ENCODE measurements around the gene CHRND. TPM values are rescaled to one million over a fixed set of nuclear protein-coding genes. Genes with fewer than 3 reads are reported as not detected.
"Not testable (repeated sequence)": the region's sequence is repeated elsewhere in the genome, so short reads cannot be mapped to it uniquely, and the experiment has no call there.

The CHRND gene
- total RNA-seq, 1 experiment from 2014 or later, result not detected

DNA sequence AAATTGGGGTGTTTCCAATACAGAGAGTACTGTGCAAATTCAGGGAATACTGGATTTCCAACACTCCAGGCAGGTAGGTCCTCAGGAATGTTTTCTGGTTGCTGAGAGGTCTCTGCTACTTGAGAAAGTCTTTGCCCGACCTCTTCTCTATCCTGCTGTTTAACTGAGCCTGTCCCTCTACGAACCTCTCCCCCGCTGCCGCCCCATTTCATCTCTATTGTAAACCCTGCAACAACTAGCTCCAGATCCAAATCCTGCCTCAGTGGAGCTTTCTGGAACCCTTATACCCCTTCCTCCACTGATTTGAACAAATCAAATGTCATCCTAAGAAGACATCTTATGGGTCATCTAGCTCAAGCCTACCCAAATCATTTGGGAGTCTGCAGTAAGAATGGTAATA, 25.8 kb downstream of the CHRND start:
- no peak for DNase-seq (ENCODE audit: low spot score)
- in situ Hi-C loops (cut with HindIII; ENCODE audit: low sequenced_read_pairs), result no loop called here

DNA sequence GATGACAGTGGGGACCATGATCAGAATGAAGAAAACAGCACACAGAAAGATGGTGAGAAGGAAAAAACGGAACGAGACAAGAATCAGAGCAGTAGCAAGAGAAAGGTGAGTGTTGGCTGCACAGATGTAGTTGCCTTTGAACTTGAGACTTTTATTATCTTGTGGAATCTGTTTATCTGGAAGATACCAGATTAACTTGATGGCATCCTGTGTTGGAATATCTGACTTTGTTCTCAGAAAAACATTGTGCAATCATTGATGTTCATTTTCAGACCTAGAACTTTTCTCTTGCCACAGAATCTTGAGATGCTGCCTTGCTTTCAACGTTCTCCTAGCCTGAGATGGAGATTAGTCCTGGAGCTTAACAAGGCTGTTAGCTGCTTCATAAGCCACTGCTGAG, 30.5 kb downstream of the CHRND start:
- in situ Hi-C loops (cut with HindIII; ENCODE audit: low sequenced_read_pairs), result no loop called here

GRCh38 chr2:232562515-232563151, 36.7 kb downstream of the CHRND start:
- DNase-seq (ENCODE audit: low spot score), result no peak
- in situ Hi-C loops (cut with HindIII; ENCODE audit: low sequenced_read_pairs), result no loop called here

More for the DNA sequence above, 30.5 kb downstream of the CHRND start:
- no peak for DNase-seq (ENCODE audit: low spot score)

GRCh38 chr2:232563580-232563979, 37.6 kb downstream of the CHRND start:
- in situ Hi-C loops (cut with HindIII; ENCODE audit: low sequenced_read_pairs), result no loop called here
- DNase-seq (ENCODE audit: low spot score), result no peak

DNA sequence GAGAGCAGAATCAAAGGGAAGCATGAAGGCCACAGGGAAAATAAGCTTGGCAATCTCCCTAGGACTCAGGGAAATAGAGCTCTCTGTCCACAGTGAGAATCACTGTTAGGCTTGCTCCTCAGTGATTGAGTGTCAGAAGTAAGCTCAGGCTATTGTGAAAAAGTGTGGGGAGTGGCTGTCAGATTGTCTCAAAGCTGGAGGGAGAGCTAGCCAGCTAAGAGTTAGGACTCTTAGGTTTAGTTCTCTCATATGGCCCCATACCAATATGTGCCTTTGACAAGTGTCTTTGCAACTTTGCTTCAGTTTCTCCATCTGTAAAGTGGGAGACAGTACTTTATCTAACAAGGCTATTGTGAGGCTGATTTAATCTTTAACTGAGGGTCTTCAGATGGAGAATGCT, 41.8 kb downstream of the CHRND start:
- in situ Hi-C loops (cut with HindIII; ENCODE audit: low sequenced_read_pairs), result no loop called here
- DNase-seq (ENCODE audit: low spot score), result no peak

DNA sequence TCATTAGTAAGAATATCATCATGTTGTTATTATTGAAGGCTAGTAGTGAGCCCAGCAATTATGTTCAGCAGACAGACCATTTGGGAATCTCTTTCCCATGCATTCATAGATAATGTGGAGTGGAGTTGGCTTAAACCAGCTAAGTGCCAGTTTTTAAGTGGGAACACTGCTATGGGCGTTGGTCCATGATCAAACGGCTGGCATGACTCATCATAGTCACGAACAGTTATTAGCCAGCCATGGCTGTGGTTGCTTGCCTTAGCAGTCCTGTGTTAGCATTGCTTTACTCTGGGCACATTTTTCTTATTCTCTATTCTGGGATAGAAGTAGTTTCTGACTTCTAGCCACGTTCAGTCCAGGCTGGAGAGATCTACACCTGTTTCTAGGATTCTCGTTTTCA, 42.2 kb downstream of the CHRND start:
- DNase-seq (ENCODE audit: low spot score), result no peak
- in situ Hi-C loops (cut with HindIII; ENCODE audit: low sequenced_read_pairs), result no loop called here

GRCh38 chr2:232569541-232569940, 43.6 kb downstream of the CHRND start:
- in situ Hi-C loops (cut with HindIII; ENCODE audit: low sequenced_read_pairs), result no loop called here
- no peak for DNase-seq (ENCODE audit: low spot score)

GRCh38 chr2:232570481-232570880, 44.5 kb downstream of the CHRND start:
- in situ Hi-C loops (cut with HindIII; ENCODE audit: low sequenced_read_pairs); DNase-seq (ENCODE audit: low spot score): not testable (repeated sequence)

GRCh38 chr2:232571026-232571474, 45.1 kb downstream of the CHRND start:
- DNase-seq (ENCODE audit: low spot score), result peak; percentile 25
- in situ Hi-C loops (cut with HindIII; ENCODE audit: low sequenced_read_pairs), result no loop called here

DNA sequence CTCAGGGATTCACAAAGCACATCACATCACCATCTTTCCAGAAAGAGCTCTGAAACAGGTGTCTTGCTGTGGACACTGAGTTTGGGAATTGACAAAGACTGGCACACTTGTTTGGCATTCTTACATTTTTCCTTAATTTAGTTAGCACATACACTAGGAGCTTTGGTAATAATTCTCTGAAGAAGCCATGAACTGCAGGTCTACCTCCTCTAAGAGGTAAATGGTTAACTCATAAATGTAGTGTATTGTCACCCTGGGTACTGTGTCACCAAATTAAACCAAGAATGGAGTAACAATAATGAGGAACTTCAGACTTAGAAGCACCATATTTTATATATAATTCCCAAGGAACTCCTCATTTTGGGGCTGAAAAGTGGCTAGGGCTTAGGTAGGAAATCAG, 47.1 kb downstream of the CHRND start:
- in situ Hi-C loops (cut with HindIII; ENCODE audit: low sequenced_read_pairs), result no loop called here
- DNase-seq (ENCODE audit: low spot score), result no peak

- in situ Hi-C loops (cut with HindIII; ENCODE audit: low sequenced_read_pairs), result no loop called here
- DNase-seq (ENCODE audit: low spot score), result no peak
These were observed 47.9 kb downstream of the CHRND start for GRCh38 chr2:232573771-232574435.

DNA sequence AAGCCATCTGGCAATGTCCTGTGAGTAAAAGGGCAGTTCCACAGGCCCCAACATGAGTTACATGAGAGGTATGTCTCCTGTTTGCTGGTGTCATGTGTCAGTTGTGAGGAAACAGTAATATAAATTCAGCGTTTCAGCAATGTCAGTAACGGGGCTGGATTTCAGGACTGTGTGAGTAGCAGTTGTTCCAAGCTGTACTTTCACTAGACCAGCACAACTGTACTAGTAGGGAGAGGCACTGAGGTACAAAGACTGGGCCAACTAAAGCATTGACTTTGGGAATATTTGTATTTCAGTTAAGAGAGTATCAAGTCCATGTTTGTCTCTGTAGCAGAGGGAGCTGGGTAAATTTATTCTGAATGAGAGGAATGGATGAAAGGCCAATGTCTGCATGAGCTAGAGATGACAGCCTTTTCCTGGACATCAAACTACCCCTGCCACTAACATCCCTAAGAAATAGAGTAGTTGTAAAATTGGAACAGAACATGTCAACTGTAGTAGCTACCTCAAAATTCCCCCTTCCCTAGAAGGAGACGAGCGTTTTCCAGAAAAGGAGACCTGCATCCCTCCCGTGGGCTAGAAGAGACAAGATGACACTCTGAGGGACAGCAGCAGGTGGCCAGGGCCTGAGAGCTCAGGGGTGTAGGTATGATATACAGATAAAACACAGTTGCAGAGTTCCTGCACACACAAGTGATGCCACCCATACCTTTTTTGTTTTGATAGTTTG, 48.9 kb downstream of the CHRND start:
- in situ Hi-C loops (cut with HindIII; ENCODE audit: low sequenced_read_pairs), result no loop called here
- no peak for DNase-seq (ENCODE audit: low spot score)

- DNase-seq (ENCODE audit: low spot score), result no peak
- in situ Hi-C loops (cut with HindIII; ENCODE audit: low sequenced_read_pairs), result no loop called here
These were observed 49.4 kb downstream of the CHRND start for GRCh38 chr2:232575404-232575746.

DNA sequence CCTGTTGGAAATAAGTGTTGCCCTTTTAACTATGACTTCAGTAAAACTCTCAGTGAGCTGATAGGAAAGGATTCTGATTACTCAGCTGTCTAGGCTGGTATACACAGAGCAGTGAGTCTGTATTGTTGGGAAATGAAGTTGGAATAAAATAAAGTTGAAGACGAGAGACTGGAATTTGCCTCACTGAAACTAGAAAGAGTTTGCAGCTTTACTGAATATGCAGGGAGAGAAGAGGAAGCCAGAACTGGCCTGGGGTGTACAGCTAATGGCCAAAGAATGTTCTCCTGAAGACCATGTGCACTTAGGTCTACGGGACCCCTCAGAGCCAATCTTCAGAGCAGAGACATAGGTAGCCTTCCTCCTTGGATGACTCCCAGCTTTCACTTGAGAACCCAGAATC, 51.0 kb downstream of the CHRND start:
- no peak for DNase-seq (ENCODE audit: low spot score)
- in situ Hi-C loops (cut with HindIII; ENCODE audit: low sequenced_read_pairs), result no loop called here

GRCh38 chr2:232577841-232578240, 51.9 kb downstream of the CHRND start:
- in situ Hi-C loops (cut with HindIII; ENCODE audit: low sequenced_read_pairs), result no loop called here
- DNase-seq (ENCODE audit: low spot score), result no peak

GRCh38 chr2:232578626-232579025, 52.7 kb downstream of the CHRND start:
- no peak for DNase-seq (ENCODE audit: low spot score)
- in situ Hi-C loops (cut with HindIII; ENCODE audit: low sequenced_read_pairs), result no loop called here

DNA sequence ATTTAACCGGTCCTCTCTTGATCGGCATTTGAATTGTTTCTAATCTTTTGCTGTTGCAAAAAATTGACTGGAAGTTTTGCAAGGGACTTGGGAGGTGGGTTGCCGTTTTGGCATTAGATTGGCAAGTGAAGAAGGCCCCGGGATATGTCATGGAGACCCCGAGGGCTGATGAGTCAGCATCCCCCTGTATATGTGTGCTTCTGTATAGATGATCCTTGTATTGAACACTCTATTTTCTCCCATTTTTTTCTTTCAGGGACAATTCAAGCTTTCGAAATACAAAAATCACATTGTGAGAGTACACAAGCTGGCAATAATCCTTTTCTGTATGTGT, 54.7 kb downstream of the CHRND start:
- DNase-seq (ENCODE audit: low spot score), result no peak

DNA sequence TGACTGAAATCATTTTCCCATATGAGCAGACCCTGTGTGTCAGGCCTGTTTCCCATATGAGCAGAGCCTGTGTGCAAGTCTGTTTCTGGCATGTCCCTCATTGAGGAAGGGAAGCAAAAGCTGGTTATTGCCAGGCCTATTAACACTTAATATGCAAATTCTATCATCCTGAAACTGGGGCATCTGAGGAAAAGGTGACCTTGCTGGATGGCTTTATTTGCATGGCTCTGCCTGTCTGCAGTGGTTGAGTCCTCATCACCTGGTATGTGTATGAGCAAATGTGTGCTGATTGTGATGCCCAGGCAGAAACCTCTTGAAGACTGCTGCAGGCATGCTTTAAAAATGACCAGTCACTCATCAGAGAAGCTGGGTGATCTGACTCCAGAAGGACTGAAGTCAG, 55.8 kb downstream of the CHRND start:
- DNase-seq (ENCODE audit: low spot score), result no peak

More for the DNA sequence above, 54.7 kb downstream of the CHRND start:
- in situ Hi-C loops (cut with HindIII; ENCODE audit: low sequenced_read_pairs), result no loop called here

DNA sequence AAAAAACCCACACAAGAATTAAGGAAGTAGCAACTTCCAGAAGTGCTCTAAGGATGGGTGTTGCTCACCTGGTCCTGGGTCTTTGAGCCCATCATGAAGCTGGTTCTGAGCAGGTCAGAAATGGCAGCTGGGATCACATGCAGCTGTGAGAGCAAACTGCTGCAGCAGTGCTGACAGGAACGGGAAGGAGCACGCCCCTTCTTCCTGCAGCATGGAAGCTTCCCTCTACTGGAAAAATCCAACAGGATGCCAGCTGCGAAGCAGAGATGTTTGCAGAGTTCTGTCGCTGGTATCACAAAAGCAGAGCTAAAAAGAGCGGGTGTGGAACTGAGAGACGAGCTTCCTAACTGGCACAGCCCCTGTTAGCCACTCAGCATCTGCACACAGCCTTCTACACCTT, 58.3 kb downstream of the CHRND start:
- in situ Hi-C loops (cut with HindIII; ENCODE audit: low sequenced_read_pairs), result no loop called here

More for the DNA sequence above, 55.8 kb downstream of the CHRND start:
- in situ Hi-C loops (cut with HindIII; ENCODE audit: low sequenced_read_pairs), result no loop called here

More for the DNA sequence above, 58.3 kb downstream of the CHRND start:
- no peak for DNase-seq (ENCODE audit: low spot score)

Measured in G401 (cell line).